Smooth muscle cell (in vitro differentiated cells): Measurements from ENCODE around the gene EIF5AL1. TPM values are rescaled to one million over a fixed set of nuclear protein-coding genes. Genes with fewer than 3 reads are reported as not detected.
"Not testable (repeated sequence)": the region's sequence is repeated elsewhere in the genome, so short reads cannot be mapped to it uniquely, and the experiment has no call there.

Source experiments
- DNase-seq: peaks from one replicate; lab custom pipeline; 2025; ENCODE audit not compliant: unreplicated experiment; lab: John Stamatoyannopoulos, UW
- H2AFZ ChIP-seq: fragments of 200-600 bp; sonication (generic); 2 replicates; pipeline ENCODE4 v1.6.0; 2016; ENCODE audit warnings: antibody characterized with exemption, low read depth, mild to moderate bottlenecking
- H3F3A ChIP-seq: fragments of 200-600 bp; sonication (generic); 2 replicates; pipeline ENCODE4 v1.6.0; 2017; ENCODE audit warnings: antibody characterized with exemption, low read depth
- H3K27ac ChIP-seq: fragments of 200-600 bp; sonication (generic); 2 replicates; pipeline ENCODE4 v1.5.1; 2016; ENCODE audit warnings: low read depth, mild to moderate bottlenecking
- H3K27me3 ChIP-seq: fragments of 200-600 bp; sonication (generic); 2 replicates; pipeline ENCODE4 v1.6.1; 2016; ENCODE audit warnings: low read depth, mild to moderate bottlenecking
- H3K36me3 ChIP-seq: fragments of 200-600 bp; sonication (generic); 2 replicates; pipeline ENCODE4 v1.5.1; 2016; ENCODE audit warnings: low read depth
- H3K4me1 ChIP-seq: fragments of 200-600 bp; sonication (generic); 2 replicates; pipeline ENCODE4 v1.5.1; 2016; ENCODE audit warnings: low read depth
- H3K4me2 ChIP-seq: fragments of 200-600 bp; sonication (generic); 2 replicates; pipeline ENCODE4 v1.6.0; 2016; ENCODE audit warnings: mild to moderate bottlenecking
- H3K4me3 ChIP-seq: fragments of 200-600 bp; sonication (generic); 2 replicates; pipeline ENCODE4 v1.5.1; 2016; ENCODE audit warnings: mild to moderate bottlenecking
- H3K79me2 ChIP-seq: fragments of 200-600 bp; sonication (generic); 2 replicates; pipeline ENCODE4 v1.6.0; 2016; ENCODE audit warnings: low read depth, mild to moderate bottlenecking
- H3K9ac ChIP-seq: fragments of 200-600 bp; sonication (generic); 2 replicates; pipeline ENCODE4 v1.6.0; 2016; ENCODE audit warnings: low read depth
- H3K9me3 ChIP-seq: fragments of 200-600 bp; sonication (generic); replicated peaks from 2 replicates; pipeline ENCODE4 v1.5.1; 2016; ENCODE audit warnings: low read depth
- H4K20me1 ChIP-seq: fragments of 200-600 bp; sonication (generic); 2 replicates; pipeline ENCODE4 v1.6.0; 2016; ENCODE audit warnings: low read depth
- WGBS: methylation state at CpG from one replicate; pipeline ENCODE4 v1.1.7; 2016; ENCODE audit warnings: low lambda C conversion rate; 5-methylcytosine and 5-hydroxymethylcytosine counted together
- polyA plus RNA-seq: library from polyadenylated mRNA; unstranded; fragments of >200 nt; fragmentation: Nextera tagmentation; extraction: Ambion mirVana; gene quantifications from 2 replicates; pipeline ENCODE4 v1.2.1, GENCODE V29; 2016
- total RNA-seq: library from RNA; depleted of rRNA; stranded (reverse); fragments of >200 nt; gene quantifications from 2 replicates; pipeline ENCODE4 v1.2.3, GENCODE V29; 2014
- TF ChIP-seq, protein P1 (sequence below): fragments of 200-600 bp; sonication (generic); IDR thresholded peaks from 2 replicates; pipeline ENCODE4 v1.5.1; 2017; ENCODE audit warnings: borderline replicate concordance, mild to moderate bottlenecking, antibody characterized with exemption; ENCODE audit not compliant: insufficient read depth, poor library complexity, severe bottlenecking

Gene EIF5AL1
- total and polyA plus RNA-seq, 2 experiments from 2014 or later: 0.49 to 1.6 TPM

DNA sequence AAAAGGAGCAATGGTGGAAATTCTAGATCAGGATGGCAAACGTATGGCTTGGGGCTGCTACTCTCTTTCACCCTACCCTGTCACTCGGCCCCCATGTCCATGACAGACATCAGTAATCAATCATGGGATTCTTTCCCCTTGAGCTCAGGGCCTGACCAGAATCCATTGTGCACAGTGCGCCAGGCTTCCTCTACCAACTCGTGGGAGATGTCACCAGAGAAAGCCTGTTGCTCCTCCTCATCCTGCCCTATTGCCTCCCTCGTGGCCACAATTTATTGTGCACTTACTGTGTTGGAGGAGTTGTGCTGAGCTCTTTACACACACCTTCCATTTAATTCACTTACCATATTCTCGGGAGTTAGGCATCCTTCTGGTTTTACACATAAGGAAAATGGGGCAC lies 26.0 kb downstream of the EIF5AL1 start:
- H3K36me3 ChIP-seq, H4K20me1 ChIP-seq, H3F3A ChIP-seq, DNase-seq, H3K4me3 ChIP-seq, H3K9me3 ChIP-seq, H2AFZ ChIP-seq, H3K79me2 ChIP-seq, H3K27me3 ChIP-seq, H3K4me2 ChIP-seq, H3K4me1 ChIP-seq, H3K9ac ChIP-seq, H3K27ac ChIP-seq: not testable (repeated sequence)
- WGBS: 92% methylated on average over 6 of the region's 6 CpGs

DNA sequence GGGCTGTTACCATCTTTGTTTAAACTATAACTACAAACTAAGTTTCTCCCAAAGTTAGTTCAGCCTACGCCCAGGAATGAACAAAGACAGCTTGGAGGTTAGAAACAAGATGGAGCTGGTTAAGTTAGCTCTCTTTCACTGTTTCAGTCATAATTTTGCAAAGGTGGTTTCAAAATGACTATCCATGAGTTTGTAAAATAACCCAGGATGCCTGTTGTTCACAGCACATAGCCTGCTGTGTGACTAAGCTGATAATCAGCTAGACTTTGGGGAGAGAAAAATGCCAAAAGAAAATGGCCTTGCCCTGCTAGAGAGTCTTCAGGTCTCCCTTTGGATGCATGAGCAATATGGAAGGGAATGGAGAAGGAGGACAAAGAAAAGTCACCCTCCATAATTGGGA lies 28.6 kb downstream of the EIF5AL1 start:
- WGBS: 65% methylated on average over 1 of the region's 1 CpG
- DNase-seq: not testable (repeated sequence)
- H3K27ac ChIP-seq: peak overlapping the region; percentile 83

DNA sequence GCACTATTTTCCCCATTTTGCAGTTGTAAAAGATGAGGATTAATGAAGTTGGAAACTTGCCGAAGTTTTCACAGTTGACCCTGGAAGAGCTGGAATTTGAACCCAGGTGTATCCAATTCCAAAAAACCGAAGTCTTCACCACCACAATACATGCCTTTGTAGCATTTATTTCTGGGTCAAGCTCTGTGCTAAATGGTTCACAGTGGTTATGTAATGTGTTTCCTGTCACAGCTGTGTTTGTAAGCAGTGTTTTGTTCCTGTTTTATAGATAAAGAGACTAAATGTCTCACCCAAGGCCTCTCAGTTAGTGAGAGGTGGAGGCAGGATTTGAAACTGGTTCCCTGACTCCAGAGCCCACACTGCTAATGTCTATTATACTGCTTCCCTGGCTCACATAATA lies 30.3 kb downstream of the EIF5AL1 start:
- H3K27me3 ChIP-seq: no peaks in the 10 kb centered on the region
- no peaks in the 10 kb centered on the region for H4K20me1 ChIP-seq
- no peak overlapping the region for H3K9ac ChIP-seq
- H3K4me2 ChIP-seq: no peak overlapping the region
- no peaks in the 10 kb centered on the region for H3F3A ChIP-seq
- 91% methylated on average over 2 of the region's 2 CpGs for WGBS
- no peaks in the 10 kb centered on the region for H3K4me1 ChIP-seq
- no peaks in the 10 kb centered on the region for H3K9me3 ChIP-seq
- no peak overlapping the region for H3K27ac ChIP-seq
- no peak overlapping the region for H3K4me3 ChIP-seq
- no peak overlapping the region for H2AFZ ChIP-seq
- TF ChIP-seq, protein P1, sequence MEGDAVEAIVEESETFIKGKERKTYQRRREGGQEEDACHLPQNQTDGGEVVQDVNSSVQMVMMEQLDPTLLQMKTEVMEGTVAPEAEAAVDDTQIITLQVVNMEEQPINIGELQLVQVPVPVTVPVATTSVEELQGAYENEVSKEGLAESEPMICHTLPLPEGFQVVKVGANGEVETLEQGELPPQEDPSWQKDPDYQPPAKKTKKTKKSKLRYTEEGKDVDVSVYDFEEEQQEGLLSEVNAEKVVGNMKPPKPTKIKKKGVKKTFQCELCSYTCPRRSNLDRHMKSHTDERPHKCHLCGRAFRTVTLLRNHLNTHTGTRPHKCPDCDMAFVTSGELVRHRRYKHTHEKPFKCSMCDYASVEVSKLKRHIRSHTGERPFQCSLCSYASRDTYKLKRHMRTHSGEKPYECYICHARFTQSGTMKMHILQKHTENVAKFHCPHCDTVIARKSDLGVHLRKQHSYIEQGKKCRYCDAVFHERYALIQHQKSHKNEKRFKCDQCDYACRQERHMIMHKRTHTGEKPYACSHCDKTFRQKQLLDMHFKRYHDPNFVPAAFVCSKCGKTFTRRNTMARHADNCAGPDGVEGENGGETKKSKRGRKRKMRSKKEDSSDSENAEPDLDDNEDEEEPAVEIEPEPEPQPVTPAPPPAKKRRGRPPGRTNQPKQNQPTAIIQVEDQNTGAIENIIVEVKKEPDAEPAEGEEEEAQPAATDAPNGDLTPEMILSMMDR: no peak
- no peaks in the 10 kb centered on the region for H3K36me3 ChIP-seq
- H3K79me2 ChIP-seq: no peaks in the 10 kb centered on the region
- no peak for DNase-seq

More for the DNA sequence above, 28.6 kb downstream of the EIF5AL1 start:
- not testable (repeated sequence) for H3K4me1 ChIP-seq, H3K79me2 ChIP-seq, H3K9me3 ChIP-seq, H3K36me3 ChIP-seq, H3K9ac ChIP-seq, H3F3A ChIP-seq, H4K20me1 ChIP-seq, H2AFZ ChIP-seq, H3K4me3 ChIP-seq, H3K27me3 ChIP-seq
- peak overlapping the region; percentile 51 for H3K4me2 ChIP-seq

DNA sequence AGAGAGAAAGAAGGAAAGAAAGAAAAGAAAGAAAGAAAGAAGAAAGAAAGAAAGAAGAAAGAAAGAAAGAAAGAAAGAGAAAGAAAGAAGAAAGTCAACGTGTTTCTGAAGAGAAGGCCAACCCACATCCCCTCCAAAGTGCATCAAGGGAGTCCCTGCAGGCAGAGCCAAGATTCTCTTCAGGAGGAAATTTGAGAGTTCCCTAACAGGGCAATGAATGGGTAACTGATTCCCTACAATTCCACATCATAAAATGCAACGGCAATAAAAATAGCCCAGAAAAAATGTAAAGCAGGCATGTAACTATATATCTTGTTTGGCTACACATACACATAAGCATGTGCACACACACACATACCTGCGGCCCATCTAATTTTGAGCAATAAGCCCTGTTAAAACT lies 32.1 kb downstream of the EIF5AL1 start:
- H3K4me1 ChIP-seq, H3K9me3 ChIP-seq, H3K9ac ChIP-seq, H4K20me1 ChIP-seq, H3K4me2 ChIP-seq, H3K27me3 ChIP-seq, H3K79me2 ChIP-seq, H3K27ac ChIP-seq, H3K4me3 ChIP-seq, DNase-seq, H3K36me3 ChIP-seq, H3F3A ChIP-seq, H2AFZ ChIP-seq: not testable (repeated sequence)
- WGBS: 91% methylated on average over 3 of the region's 3 CpGs

DNA sequence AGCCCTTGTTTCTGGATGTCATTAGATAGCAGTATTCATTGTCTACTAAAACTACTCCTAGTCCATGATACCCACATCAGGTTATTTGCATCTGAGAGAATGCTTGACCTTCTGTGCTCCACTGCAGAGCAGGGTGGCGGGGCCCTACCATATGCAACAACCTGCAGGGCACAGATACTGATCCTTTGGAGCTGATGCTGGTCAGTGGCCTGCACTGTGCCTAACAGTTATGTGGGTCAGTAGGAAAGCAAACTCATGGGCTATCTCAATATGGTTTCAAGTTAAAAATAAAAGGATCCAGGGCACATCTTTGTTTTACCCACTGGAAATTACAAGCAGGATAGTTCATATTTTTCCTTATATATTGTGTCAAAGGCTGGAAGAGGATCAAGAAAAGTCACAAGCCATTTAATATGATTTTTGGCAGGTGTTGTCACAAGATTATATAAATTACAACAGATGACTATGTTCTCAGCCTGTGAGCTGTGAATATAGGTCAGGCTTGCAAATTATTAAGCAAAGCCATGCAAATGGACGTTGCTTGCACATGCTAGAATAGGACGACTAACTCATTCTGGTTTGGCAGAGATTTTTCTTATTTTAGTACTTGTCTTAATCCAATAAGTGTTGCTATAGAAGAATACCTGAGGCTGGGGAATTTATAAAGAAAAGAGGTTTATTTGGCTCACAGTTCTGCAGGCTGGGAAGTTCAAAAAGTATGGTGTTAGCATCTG lies 32.8 kb downstream of the EIF5AL1 start:
- not testable (repeated sequence) for H2AFZ ChIP-seq, H3K4me3 ChIP-seq, H3K4me1 ChIP-seq, H3K79me2 ChIP-seq, H4K20me1 ChIP-seq, H3K27me3 ChIP-seq, H3K4me2 ChIP-seq, H3K36me3 ChIP-seq, H3F3A ChIP-seq, H3K9me3 ChIP-seq, H3K27ac ChIP-seq, H3K9ac ChIP-seq, DNase-seq
- WGBS: 93% methylated on average over 3 of the region's 3 CpGs

DNA sequence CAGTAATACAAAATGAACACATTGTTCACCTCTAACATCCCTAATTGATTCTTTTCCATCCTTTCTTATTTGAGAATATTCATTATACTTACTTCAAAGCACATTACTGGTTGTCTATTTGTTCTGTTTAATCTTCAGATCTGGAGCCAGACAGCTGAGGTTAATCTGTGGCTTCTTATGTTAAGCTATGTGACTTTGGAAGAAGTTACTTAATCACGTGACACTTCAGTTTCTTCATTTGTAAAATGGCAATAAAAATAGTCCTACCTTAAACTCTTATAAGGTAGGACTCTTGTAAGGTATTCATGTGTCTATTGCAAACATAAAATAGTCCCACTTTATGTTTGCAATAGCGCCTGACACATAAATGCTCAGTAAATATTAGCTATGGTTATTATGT lies 34.8 kb downstream of the EIF5AL1 start:
- not testable (repeated sequence) for DNase-seq, H3K4me2 ChIP-seq, H4K20me1 ChIP-seq, H3K79me2 ChIP-seq, H3K9ac ChIP-seq, H3F3A ChIP-seq, H3K9me3 ChIP-seq, H3K27me3 ChIP-seq, H3K4me3 ChIP-seq, H3K36me3 ChIP-seq, H2AFZ ChIP-seq, H3K4me1 ChIP-seq, H3K27ac ChIP-seq
- WGBS: 77% methylated on average over 2 of the region's 2 CpGs
